22Rv1 (cell line): Measurements from ENCODE around the gene MAPK14.
"Not testable (repeated sequence)": the region's sequence is repeated elsewhere in the genome, so short reads cannot be mapped to it uniquely, and the experiment has no call there.

Experiments used
- CTCF ChIP-seq: fragments of 450-650 bp; IDR thresholded peaks from 2 replicates; pipeline ENCODE4 v1.5.1; 2017; ENCODE audit warnings: mild to moderate bottlenecking
- ZFX ChIP-seq: fragments of 450-650 bp; IDR thresholded peaks from 2 replicates; pipeline ENCODE4 v1.6.1; 2017; ENCODE audit warnings: antibody characterized with exemption, borderline replicate concordance

GRCh38 chr6:35988047-35988446, 39.6 kb upstream of the MAPK14 start:
- TF ChIP-seq CTCF, ZFX: not testable (repeated sequence)
